Stimulated activated CD4-positive, alpha-beta T cell treated with anti-CD3 and anti-CD28 coated beads, TNF-alpha, amount 100 ng/mL, for 24 hours (primary cell): ENCODE data around the gene COX19.

ENCODE experiments used
- DNase-seq, 3 experiments: peaks; one replicate each; pipeline ENCODE4 v3.0.0-alpha.2; 2020; ENCODE audit warnings: low read depth in 3 of 3

The COX19 gene

GRCh38 chr7:974820-975681 lies at the start of gene COX19:
TSS of gene COX19 (minus strand) at chr7:975549. CDS start at chr7:975509, 40 bp downstream.
- peak; percentile 80 to 89 (median 88) for DNase-seq

- DNase-seq, result no peak
Measured at GRCh38 chr7:1024331-1024841, 49.0 kb upstream of the COX19 start.

- DNase-seq, result no peak
Measured at GRCh38 chr7:1022801-1023465, 47.6 kb upstream of the COX19 start.

- no peak for DNase-seq
Measured at GRCh38 chr7:1022356-1022755, 47.0 kb upstream of the COX19 start.

- no peak for DNase-seq
Measured at GRCh38 chr7:1021931-1022330, 46.6 kb upstream of the COX19 start.

GRCh38 chr7:1021366-1021765 lies 46.0 kb upstream of the COX19 start:
- no peak for DNase-seq

GRCh38 chr7:1020849-1021251 lies 45.5 kb upstream of the COX19 start:
- DNase-seq, result no peak

GRCh38 chr7:1019789-1020610 lies 44.7 kb upstream of the COX19 start:
- no peak for DNase-seq

GRCh38 chr7:1019255-1019785 lies 44.0 kb upstream of the COX19 start:
- no peak for DNase-seq

- no peak for DNase-seq
Measured at GRCh38 chr7:1018334-1018695, 43.0 kb upstream of the COX19 start.

- DNase-seq, result no peak
Measured at GRCh38 chr7:1017586-1018333, 42.4 kb upstream of the COX19 start.

- DNase-seq, result no peak
Measured at GRCh38 chr7:1016577-1017531, 41.5 kb upstream of the COX19 start.

- no peak for DNase-seq
Measured at GRCh38 chr7:1015196-1016121, 40.1 kb upstream of the COX19 start.

GRCh38 chr7:1014681-1015080 lies 39.3 kb upstream of the COX19 start:
- DNase-seq, result no peak

- DNase-seq, result no peak
Measured at GRCh38 chr7:1013581-1013980, 38.2 kb upstream of the COX19 start.

GRCh38 chr7:1012716-1013095 lies 37.4 kb upstream of the COX19 start:
- no peak for DNase-seq

- DNase-seq, result no peak
Measured at GRCh38 chr7:1012004-1012715, 36.8 kb upstream of the COX19 start.

GRCh38 chr7:1011297-1012003 lies 36.1 kb upstream of the COX19 start:
- no peak for DNase-seq
